ENCODE data around the gene RAB3D. TPM values are rescaled to one million over a fixed set of nuclear protein-coding genes. Genes with fewer than 3 reads are reported as not detected.

The RAB3D gene
- total RNA-seq, 1 experiment from 2014 or later, result 29.4 TPM

DNA sequence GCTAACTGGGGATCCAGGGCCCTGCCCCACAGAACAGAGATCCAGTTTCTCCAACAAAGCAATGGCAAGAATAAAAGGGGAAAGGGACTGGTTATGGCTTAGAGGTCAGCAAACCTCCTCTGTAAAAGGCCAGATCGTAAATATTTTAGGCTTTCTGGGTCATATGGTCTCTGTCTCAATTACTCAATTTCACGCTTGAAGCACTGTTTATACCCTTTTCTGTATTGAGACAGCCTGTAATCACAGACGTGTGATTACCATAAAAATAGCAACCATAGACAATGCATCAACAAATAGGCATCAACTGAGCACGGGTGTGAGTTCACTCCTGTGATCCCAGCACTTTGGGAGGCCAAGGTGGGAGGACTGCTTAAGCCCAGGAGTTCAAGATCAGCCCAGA, 9.3 kb downstream of the RAB3D start:
- H4K20me1 ChIP-seq (ENCODE audit: control insufficient read depth, insufficient read depth, insufficient read length), result no peaks in the 10 kb centered on the region
- no peak overlapping the region for H4K8ac ChIP-seq (replicated peaks; ENCODE audit: insufficient read length, low read depth, low read length)
- no peak overlapping the region for H2BK12ac ChIP-seq (ENCODE audit: insufficient read length, low read depth, low read length)
- H3K9me3 ChIP-seq (ENCODE audit: control insufficient read depth, low read depth, low read length), result no peaks in the 10 kb centered on the region
- H3K79me2 ChIP-seq (ENCODE audit: insufficient read depth, low read length), result no peaks in the 10 kb centered on the region
- H3K4me3 Mint-ChIP-seq, result no peak overlapping the region
- no peak overlapping the region for H2BK15ac ChIP-seq (ENCODE audit: low read depth, low read length)
- H2BK5ac ChIP-seq (ENCODE audit: insufficient read length, low read length), result no peak overlapping the region
- no peak overlapping the region for H3K23ac ChIP-seq (ENCODE audit: insufficient read length, low read depth, low read length)
- peaks cover 8 to 38% (median 34%) of the 10 kb centered on the region in 3 experiments; a peak in 6 of 7 replicates for H3K36me3 Mint-ChIP-seq (ENCODE audit: insufficient read depth in 1 of 3, low read depth in 3 of 3)
- no peak overlapping the region for H3K56ac ChIP-seq (ENCODE audit: insufficient read length, low read depth, low read length)
- H3K9ac ChIP-seq (ENCODE audit: extremely low read depth, insufficient read length, low read length), result no peak overlapping the region
- no peak overlapping the region for H3K18ac ChIP-seq (ENCODE audit: insufficient read length, low read depth, low read length)
- H3K27me3 ChIP-seq (ENCODE audit: insufficient read depth, low read length), result no peaks in the 10 kb centered on the region
- no peak overlapping the region for H3T11ph ChIP-seq (ENCODE audit: low read length)
- WGBS (ENCODE audit: extremely low coverage, insufficient read length, low lambda C conversion rate), result no CpG with 5 or more reads among the region's 4 CpGs
- no peaks in the 10 kb centered on the region; a peak in 1 of 5 replicates for H3K9me3 Mint-ChIP-seq
- no peaks in the 10 kb centered on the region for H3K23me2 ChIP-seq (ENCODE audit: insufficient read length, low read depth, low read length, poor library complexity, severe bottlenecking)
- H3K27ac Mint-ChIP-seq, result no peak overlapping the region
- H4K91ac ChIP-seq (ENCODE audit: insufficient read length, low read depth, low read length), result no peak overlapping the region
- H2BK20ac ChIP-seq (ENCODE audit: low read depth, low read length, poor library complexity, severe bottlenecking), result no peak overlapping the region
- H3K4me1 ChIP-seq (ENCODE audit: insufficient read depth, low read length), result no peaks in the 10 kb centered on the region
- H3K4me2 ChIP-seq (ENCODE audit: insufficient read depth, insufficient read length, low read length), result no peak overlapping the region
- H3K79me1 ChIP-seq (ENCODE audit: insufficient read depth, low read depth, low read length, poor library complexity, severe bottlenecking), result no peaks in the 10 kb centered on the region
- no peak overlapping the region for H2AFZ ChIP-seq (ENCODE audit: low read length)
- H3K27me3 Mint-ChIP-seq (ENCODE audit: low read depth), result no peaks in the 10 kb centered on the region
- H2BK120ac ChIP-seq (ENCODE audit: low read depth, low read length, poor library complexity, severe bottlenecking), result no peak overlapping the region
- no peak overlapping the region for H2AK5ac ChIP-seq (ENCODE audit: insufficient read length, low read length)
- H3K4ac ChIP-seq (ENCODE audit: low read depth, low read length), result no peak overlapping the region
- no peaks in the 10 kb centered on the region for H3K4me1 Mint-ChIP-seq
- no peak overlapping the region for H3K27ac ChIP-seq (ENCODE audit: insufficient read length, low read depth, low read length)
- TF ChIP-seq, protein P1, sequence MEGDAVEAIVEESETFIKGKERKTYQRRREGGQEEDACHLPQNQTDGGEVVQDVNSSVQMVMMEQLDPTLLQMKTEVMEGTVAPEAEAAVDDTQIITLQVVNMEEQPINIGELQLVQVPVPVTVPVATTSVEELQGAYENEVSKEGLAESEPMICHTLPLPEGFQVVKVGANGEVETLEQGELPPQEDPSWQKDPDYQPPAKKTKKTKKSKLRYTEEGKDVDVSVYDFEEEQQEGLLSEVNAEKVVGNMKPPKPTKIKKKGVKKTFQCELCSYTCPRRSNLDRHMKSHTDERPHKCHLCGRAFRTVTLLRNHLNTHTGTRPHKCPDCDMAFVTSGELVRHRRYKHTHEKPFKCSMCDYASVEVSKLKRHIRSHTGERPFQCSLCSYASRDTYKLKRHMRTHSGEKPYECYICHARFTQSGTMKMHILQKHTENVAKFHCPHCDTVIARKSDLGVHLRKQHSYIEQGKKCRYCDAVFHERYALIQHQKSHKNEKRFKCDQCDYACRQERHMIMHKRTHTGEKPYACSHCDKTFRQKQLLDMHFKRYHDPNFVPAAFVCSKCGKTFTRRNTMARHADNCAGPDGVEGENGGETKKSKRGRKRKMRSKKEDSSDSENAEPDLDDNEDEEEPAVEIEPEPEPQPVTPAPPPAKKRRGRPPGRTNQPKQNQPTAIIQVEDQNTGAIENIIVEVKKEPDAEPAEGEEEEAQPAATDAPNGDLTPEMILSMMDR (conservative IDR thresholded peaks at IDR 0.05), result no peak
- DNase-seq, result no peak
- H3K14ac ChIP-seq (ENCODE audit: insufficient read depth, low read length), result no peak overlapping the region
- no peak overlapping the region for H4K5ac ChIP-seq (ENCODE audit: insufficient read length, low read depth, low read length)

All from H9 (cell line).